NCI-H146 treated with DMSO at 0.1 percent for 48 hours (cell line): ENCODE measurements around the gene KIF21B.

ENCODE experiments used
- DNase-seq: peaks from one replicate; lab custom pipeline; 2025; ENCODE audit not compliant: unreplicated experiment; lab: John Stamatoyannopoulos, UW

The KIF21B gene, protein sequence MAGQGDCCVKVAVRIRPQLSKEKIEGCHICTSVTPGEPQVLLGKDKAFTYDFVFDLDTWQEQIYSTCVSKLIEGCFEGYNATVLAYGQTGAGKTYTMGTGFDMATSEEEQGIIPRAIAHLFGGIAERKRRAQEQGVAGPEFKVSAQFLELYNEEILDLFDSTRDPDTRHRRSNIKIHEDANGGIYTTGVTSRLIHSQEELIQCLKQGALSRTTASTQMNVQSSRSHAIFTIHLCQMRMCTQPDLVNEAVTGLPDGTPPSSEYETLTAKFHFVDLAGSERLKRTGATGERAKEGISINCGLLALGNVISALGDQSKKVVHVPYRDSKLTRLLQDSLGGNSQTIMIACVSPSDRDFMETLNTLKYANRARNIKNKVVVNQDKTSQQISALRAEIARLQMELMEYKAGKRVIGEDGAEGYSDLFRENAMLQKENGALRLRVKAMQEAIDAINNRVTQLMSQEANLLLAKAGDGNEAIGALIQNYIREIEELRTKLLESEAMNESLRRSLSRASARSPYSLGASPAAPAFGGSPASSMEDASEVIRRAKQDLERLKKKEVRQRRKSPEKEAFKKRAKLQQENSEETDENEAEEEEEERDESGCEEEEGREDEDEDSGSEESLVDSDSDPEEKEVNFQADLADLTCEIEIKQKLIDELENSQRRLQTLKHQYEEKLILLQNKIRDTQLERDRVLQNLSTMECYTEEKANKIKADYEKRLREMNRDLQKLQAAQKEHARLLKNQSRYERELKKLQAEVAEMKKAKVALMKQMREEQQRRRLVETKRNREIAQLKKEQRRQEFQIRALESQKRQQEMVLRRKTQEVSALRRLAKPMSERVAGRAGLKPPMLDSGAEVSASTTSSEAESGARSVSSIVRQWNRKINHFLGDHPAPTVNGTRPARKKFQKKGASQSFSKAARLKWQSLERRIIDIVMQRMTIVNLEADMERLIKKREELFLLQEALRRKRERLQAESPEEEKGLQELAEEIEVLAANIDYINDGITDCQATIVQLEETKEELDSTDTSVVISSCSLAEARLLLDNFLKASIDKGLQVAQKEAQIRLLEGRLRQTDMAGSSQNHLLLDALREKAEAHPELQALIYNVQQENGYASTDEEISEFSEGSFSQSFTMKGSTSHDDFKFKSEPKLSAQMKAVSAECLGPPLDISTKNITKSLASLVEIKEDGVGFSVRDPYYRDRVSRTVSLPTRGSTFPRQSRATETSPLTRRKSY (N-terminal part only)

DNA sequence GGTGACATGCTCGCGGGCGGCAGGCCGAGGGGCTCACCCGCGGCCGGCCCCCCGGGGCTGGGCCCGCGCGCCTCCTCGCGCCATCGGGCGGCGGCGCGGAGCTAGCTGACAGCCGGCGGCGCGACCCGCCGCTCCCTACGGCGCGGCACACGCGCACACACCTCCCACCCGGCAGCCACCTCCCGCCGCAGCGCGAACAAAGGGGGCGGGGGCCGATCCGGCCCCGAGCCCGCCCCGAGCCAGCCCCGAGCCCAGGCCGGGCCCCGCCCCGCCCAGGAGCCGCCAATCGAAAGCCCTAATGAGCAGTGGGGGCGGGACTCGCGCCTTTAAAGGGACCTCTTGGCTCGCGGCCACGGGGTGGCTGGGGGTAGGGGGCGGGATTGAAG is at the start of gene KIF21B:
Gene KIF21B, minus strand, starts transcription at position 198 of the 386 bp plus-strand sequence. CDS start 331 bp downstream, outside the sequence.
- DNase-seq, result peak; percentile 60

DNA sequence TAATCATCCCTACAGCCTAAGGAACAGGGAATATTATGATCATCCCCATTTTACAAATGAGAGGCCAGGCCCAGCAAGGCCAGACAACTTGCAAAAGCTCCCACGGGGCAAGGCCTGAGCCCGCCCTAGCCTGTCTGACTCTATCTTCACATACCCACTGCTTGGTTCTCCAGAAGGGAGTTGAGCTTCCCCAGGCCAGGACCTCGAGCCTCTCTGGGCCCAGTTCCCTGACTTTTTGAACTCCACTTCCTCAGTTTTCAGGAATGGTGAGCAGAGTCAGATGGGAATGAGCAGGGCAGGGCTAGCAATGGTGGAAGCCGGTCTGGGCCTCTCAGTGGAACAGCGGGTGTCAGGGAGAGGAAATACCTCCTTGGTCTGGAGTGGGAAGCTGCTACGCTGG is 49.4 kb upstream of the KIF21B start:
- no peak for DNase-seq

DNA sequence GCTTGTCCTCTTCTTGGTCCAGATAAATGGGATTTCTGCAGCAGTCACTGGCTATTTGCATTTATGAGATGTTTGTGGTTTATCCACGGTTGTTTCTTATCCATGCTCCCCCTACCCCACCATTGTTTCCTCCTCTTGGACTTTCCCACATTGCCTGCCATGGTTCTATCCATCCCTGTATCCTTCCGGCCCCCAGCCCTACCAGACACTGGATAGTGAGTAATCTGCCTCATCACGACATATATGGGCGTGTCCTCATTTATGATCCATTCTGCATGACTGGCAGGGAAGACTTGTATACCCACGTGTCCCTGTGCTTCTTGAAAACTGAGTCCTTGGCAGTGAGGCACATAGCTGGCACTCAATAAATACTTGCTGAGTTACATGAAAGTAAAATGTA is 48.6 kb upstream of the KIF21B start:
- no peak for DNase-seq

DNA sequence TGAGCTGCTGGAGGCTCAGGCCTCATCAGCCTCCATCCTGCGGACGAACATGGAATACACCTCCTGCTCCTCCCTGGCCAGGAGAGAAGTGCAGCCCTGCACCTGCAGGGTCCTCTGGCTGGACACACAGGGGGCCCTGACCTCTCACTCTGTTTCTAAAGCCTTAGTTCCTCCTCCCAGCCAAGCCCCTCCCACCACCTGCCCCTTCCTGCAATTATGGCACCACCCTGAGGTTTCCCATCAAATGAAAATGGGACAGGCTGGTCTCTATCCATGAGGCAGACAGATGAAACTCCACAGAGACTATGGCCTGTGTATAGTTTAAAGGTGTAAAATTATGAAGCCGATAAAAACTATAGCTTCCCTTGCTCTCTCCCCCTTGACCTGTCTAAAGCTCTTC is 46.1 kb upstream of the KIF21B start:
- peak; percentile 71 for DNase-seq

DNA sequence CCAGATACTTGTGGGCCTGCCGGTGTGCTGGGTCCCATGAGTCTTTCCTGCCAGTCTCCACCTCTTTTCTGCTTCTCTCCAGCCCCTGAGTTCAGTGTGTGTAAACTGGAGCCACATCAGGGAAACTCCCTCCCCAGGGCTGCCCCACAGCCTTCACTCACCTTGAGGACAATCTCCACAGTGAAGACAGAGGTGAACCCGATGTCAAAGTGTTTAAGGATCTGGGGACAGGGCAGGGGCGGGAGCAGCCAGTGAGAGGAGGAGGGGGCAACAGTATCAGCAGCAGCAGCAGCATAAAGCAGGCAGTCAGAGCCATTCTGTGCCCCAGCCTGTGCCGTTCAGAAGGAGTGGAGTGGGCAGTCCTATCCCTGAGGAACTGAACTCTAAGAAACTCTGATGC is 45.5 kb upstream of the KIF21B start:
- no peak for DNase-seq

DNA sequence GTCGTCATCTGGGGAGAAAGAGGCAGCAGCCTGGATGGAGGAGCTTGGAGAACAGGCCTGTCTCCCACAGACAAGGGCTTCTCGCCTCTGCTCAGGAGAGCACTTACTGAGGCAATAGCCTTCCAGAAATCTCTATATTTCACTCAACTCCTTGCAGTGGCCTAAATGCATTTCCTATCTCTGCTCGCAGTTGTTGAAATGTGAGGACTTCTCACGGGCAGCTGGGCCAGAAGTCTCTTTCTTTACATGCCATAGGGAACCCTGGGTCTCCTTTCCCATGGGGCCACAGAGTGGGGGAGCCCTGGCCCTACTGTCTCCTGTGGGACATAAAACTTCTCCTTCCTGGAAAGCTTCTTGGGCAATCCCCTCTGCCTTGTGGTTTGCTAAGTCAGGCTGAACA is 43.5 kb upstream of the KIF21B start:
- no peak for DNase-seq

DNA sequence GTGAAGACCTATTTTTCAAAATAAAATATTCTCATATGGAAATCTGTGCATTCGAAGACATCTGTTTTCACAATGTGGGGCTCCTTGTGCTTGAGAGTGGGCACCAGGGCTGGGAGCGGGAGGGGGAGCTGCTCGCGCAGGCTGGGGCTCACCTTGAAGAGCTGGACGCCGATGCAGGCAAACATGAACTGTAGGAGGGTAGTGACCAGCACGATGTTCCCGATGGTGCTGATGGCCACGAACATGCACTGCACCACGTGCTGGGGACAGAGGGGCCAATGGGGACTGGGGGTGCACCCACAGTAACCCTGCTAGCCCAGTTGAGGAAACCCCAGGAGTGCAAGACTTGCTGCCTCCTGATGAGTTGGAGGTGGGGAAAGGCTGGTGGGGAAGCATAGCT is 42.2 kb upstream of the KIF21B start:
- no peak for DNase-seq

DNA sequence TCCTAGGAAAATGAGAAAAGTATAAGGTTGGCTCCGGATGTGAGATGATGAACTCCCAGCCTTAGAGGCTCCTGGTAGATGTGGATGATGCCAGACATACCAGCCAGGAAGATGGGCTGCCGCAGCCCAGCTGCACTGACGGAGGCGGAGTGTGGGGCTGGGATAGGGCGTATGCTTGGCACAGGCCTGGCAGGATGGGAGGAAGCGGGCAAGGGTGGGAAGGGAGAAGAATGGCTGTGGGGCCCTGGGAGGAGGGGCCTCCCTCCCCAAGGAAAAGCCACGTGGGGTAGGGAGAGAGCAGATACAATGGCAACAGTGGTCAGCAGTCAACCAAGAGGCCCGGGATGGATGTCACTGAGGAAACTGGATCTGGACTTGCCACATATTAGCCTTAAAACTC is 41.3 kb upstream of the KIF21B start:
- DNase-seq, result no peak

DNA sequence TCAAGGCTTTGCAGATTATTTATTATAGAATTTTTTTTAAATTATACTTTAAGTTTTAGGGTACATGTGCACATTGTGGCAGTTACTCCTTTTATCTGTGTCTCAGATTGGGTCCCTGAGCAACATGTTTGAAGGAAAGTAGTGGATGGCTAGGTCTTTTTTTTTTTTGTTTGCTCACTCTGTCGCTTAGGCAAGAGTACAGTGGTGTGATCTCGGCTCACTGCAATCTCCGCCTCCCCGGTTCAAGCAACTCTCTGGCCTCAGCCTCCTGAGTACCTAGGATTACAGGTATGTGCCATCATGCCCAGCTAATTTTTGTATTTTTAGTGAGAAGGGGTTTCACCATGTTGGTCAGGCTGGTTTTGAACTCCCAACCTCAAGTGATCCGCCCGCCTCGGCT is 39.6 kb upstream of the KIF21B start:
- no peak for DNase-seq

DNA sequence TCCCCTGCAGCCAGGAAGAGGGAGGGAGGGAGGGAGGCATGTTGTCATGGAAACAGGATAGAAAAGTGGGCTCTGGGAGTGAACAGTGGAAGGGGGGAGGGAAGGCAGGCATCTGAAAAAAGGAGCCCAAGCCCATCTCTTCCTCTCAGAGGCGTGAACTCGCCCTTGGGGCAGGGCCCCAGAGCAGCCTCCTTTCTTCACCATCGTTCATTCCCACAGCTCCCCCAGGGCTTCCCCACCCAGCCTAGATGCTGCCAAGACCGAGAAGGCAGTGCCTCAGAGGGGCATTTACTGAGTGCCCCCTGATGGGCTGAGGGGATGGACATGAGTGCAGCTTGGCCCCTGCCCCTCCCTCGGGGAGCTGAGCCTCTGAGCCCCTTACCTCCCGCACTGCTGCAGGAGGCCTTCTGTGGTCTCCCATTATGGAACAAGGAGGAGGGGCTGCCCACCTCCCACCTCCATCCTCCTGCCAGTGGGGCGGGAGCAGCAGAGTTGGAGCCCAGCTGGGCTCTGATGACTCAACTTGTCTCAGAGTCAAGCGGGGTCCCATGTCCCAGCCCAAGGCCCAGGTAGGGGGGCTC is 39.1 kb upstream of the KIF21B start:
- no peak for DNase-seq

DNA sequence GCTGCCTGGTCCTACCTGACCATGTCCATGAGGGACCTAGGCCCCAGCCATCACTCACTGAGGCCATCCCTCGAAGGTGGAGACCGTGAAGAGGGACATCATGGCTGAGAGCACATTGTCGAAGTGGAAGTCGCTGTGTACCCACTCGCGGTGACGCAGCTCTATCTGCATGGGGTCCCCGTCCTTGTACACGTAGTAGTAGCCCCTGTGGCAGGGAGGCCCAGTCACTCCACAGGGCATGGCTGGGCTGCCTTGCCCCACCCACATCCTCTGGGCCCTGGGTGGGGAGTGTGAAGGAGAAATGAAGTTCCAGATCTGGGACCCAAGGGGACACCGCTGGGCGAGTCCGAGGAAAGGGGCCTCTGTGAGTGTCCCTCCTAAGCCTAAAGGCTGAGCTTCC is 38.4 kb upstream of the KIF21B start:
- no peak for DNase-seq

DNA sequence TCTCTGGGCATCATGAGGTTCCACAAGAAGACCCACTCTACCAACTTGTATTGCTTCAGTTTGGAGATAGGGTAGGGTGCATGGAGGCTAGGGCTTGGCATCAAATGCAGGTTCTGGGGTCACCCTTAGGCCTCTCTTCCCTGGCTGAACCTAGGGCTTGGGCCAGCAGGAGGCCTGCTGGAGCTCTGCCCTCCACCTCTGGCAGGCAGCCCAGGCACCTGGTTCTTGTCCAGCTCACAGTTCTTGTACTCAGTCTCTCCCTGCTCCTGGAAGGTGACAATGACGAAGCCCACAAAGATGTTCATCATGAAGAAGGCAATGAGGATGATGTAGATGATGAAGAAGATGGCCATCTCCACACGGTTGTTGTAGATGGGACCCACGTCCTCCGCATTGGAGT is 37.5 kb upstream of the KIF21B start:
- no peak for DNase-seq

DNA sequence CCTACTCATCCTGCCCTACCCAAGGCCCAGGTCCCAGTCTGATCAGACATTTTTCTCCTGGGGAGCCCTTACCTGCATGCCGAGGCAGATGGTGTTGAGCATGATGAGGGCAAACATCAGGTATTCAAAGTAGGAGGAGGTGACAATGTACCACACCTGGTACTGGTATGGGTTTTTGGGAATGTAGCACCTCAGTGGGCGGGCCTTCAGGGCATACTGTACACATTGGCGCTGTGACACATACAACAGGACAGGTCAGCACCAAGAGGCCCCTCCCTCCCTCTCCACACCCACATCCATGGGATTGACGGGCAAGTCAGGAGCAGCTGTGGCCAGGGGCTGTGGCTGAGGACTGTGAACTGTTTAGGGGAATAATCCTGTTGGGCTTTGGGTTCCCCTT is 37.1 kb upstream of the KIF21B start:
- no peak for DNase-seq

DNA sequence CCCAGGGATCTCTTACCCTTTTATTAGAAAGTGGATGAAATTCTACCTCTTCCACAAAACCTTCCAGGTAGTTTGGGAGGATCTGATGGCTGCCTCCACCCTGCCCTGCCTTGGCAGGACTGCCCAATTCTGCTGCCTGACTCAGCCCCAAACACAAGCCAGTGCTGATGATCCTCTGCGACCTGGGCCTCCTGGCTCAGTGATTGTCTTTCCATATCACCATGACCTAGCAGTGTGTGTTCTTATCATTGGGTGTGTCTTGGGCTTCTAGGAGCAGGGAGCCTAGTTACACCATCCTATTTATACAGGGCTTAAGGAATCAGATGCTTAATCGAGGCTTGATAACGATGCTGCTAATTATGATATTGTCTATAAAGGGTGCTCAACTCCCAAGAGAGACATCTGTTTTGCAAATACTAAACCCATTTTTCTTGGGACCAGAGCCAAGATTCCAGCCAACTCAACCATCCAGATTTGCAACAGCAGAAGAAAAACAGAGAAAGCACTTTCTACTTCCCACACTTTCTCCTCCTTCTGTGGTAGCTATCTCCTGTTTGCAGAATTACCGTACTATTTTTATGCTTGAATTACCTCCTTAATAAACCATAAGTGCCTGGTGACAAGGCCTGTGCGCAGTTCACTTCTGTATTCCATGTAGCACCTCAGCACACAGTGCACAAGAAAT is 36.5 kb upstream of the KIF21B start:
- no peak for DNase-seq

DNA sequence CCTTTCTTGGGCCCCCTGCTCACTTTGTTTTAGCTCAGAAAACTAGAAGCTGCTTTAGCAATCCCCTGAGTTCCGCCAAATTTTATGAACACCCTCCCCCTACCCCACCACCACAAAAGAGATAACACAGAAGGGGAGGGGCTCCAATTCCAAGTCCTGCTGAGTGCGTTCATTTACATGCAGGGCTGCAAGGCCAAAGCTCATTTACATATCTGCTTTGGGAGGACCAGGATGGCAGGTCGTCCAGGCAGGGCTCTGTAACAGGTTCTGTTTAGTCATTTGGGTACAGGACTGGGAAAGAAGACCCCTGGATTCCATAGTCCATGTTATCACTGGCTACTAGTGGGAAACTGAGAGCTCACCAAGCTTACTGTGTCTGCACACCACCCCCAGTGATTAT is 35.9 kb upstream of the KIF21B start:
- no peak for DNase-seq

DNA sequence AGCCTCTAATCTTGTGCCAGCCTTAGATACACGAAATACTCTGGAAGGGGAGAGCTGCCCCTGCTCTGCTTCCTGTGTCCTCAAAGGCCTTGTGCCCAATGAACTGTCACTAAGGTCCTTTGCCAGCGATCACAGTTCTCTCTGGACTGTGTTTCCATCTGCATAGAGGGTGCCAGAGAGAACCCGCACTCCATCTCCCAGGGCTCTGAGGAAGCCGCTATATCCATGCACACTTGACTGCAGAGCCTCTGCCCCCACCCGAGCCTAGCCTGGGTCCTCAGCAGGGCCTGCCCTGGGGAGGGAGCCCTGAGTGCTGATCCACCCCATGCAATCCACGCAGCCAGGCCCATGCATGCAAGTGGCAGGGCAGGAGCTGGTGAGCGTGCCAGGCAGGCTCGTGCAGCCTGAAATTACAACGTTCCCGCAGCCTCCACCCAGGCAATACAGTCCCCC is 30.6 kb upstream of the KIF21B start:
- no peak for DNase-seq

DNA sequence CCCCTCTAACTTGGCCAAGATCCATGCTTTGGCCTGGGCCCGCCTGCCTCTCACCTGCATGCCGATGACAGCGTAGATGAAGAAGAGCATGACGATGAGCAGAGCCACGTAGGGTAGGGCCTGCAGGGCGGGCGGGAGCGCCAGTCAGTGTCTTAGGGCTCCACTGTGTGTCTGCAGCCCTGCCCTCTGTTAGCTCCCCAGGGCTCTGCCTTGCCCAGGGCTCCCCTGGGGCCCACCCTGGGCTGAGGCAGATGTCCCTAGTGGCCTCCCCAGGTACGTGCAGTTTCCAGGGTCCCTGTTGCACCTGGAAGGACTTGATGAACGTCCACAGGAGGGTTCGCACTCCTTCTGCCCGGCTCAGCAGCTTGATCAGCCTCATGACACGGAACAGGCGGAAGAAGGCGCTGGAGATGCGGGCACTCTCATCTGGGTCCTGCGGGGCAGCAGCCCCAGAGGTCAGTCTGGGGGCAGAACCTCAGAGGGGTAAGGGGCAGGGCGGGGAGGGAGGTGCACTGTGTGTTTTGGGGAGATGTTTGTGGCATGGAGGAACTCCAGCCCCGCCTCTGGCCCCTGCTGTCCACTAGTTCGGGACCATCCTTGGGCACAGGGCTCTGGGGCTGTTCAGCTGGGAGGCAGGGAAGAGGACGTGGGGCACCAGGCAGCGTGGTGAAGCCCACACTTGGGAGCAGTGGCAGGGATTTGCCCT is 29.8 kb upstream of the KIF21B start:
- DNase-seq, result no peak

DNA sequence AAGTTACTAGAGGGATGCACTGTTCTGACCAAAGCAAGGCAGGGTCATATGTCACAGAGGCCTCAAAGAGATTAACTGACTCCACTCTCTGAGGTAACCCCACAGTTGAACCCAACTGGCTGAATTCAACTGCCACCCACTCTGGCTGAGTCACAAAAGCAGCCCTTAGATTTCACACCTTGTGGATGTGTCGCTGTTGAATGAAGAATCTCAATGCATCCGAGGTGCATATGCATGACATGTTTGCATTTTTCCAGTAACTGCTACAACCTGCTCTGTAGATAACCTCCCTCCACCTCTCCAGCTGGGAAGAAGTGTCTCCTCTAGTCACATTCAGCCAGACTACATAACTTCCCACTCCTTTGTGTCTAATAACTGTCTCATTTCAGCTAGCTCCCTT is 27.9 kb upstream of the KIF21B start:
- no peak for DNase-seq

DNA sequence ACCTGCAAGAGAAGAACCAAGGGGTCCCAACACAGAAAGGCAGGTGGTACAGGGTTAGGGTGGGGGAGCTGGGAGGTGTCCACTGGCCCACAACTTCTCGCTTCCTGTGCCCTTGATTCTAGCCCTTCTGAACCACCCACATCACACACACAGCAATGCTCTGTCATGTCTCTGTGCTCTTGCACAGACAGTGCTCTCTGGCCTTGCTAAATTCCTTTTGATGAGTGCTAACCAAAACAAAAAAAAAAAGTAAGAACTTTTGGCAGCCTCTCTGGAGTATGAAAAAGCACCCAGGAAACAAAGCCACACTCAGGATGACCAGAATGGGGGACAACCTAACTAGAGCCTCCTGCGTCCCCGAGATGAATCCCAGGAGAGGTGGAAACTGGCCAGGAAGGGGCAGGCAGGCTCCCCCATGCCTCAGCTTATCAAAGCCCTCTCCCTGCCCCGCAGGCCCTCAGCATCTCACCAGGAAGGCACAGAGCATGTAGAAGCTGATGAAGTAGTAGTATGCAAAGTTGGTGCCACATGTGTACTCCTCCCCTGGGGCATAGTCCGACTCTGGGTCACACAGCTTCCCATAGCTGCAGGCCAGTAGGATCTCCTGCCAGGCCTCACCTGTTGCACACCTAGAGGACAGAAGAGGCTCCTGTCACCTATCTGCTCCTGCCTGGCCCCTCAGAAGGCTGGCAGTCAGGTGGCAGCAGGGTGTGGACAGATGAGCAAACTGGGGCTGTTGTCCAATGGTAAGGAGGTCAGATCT is 27.2 kb upstream of the KIF21B start:
- no peak for DNase-seq
